K562 (cell line): ENCODE data around the gene DLL4. TPM values are rescaled to one million over a fixed set of nuclear protein-coding genes. Genes with fewer than 3 reads are reported as not detected.

ENCODE experiments used
- ATAC-seq: fragments of 200-7000 bp; cut with Tn5 transposase; 3 replicates; pipeline ENCODE4 v1.9.1; 2020; ENCODE audit warnings: moderate library complexity
- BruUV-seq: library from RNA; stranded (reverse); fragments of 400-500 nt; replicated peaks from 2 replicates; lab custom pipeline; 2021; lab: Mats Ljungman, UMichigan
- CTCF ChIA-PET: fragments of 300-600 bp; formaldehyde crosslinking; extraction: SDS; loops from one replicate; lab custom pipeline; 2021; ENCODE audit warnings: low intra/inter-chr PET ratio; lab: Yijun Ruan, JAX
- POLR2A ChIA-PET: fragments of 300-600, 350-650 bp; sonication (Branson Sonifier 250); formaldehyde crosslinking; extraction: SDS; loops from one replicate; lab custom pipeline; 2021; ENCODE audit warnings: antibody characterized with exemption, inconsistent platforms; lab: Yijun Ruan, JAX
- DNase-seq, 4 experiments: peaks; one replicate each; pipeline versions ENCODE4 v3.0.0 to v3.0.0-alpha.2; 2011 to 2018; ENCODE audit warnings: low spot score in 3 of 4, mixed read lengths in 3 of 4; ENCODE audit errors: extremely low read depth in 1 of 4
- FAIRE-seq: peaks from 2 replicates; lab custom pipeline; 2011; peaks lifted over from hg19 to GRCh38; lab: Jason Lieb, UNC
- H2AFZ ChIP-seq: 2 replicates; pipeline ENCODE4 v1.6.0; 2011; ENCODE audit warnings: low read depth, low read length, control low read depth, inconsistent platforms
- H3K27ac ChIP-seq: fragments of 200-600 bp; 3 replicates; pipeline ENCODE4 v1.8.0; 2011; ENCODE audit warnings: low read depth, mild to moderate bottlenecking, control low read depth, inconsistent platforms, low read length, moderate library complexity, mixed read lengths; ENCODE audit errors: extremely low read depth
- H3K27me3 ChIP-seq, 2 experiments: fragments of 300-600 bp in 1 of 2; 2 replicates in 1 of 2; 3 replicates in 1 of 2; pipeline versions ENCODE4 v1.6.0 to v1.8.0; 2011; ENCODE audit warnings: inconsistent platforms in 2 of 2, low read length in 2 of 2, mild to moderate bottlenecking in 1 of 2, mixed read lengths in 1 of 2, moderate library complexity in 1 of 2; ENCODE audit not compliant: control insufficient read depth in 2 of 2, insufficient read depth in 2 of 2
- H3K36me3 ChIP-seq: fragments of 300-600 bp; 3 replicates; pipeline ENCODE4 v1.8.0; 2011; ENCODE audit warnings: mild to moderate bottlenecking, low read length, inconsistent platforms; ENCODE audit not compliant: control insufficient read depth, insufficient read depth
- H3K4me1 ChIP-seq, 2 experiments: fragments of 200-600 bp in 1 of 2; replicated peaks in 1 of 2; 2 replicates in 1 of 2; 3 replicates in 1 of 2; pipeline versions ENCODE4 v1.5.1 to v1.8.0; 2011; ENCODE audit warnings: inconsistent platforms in 2 of 2, low read length in 2 of 2, mild to moderate bottlenecking in 1 of 2, mixed read lengths in 1 of 2, moderate library complexity in 1 of 2; ENCODE audit not compliant: control insufficient read depth in 2 of 2, insufficient read depth in 2 of 2
- H3K4me2 ChIP-seq: 2 replicates; pipeline ENCODE4 v1.6.1; 2011; ENCODE audit warnings: low read length, control low read depth, inconsistent platforms, mixed read lengths; ENCODE audit not compliant: insufficient read depth
- H3K4me3 ChIP-seq: fragments of 200-600 bp; sonication (generic), shearing (Covaris generic); 2 replicates; pipeline ENCODE4 v1.5.1; 2016; ENCODE audit warnings: control low read depth, inconsistent platforms
- H3K79me2 ChIP-seq: fragments of 200-600 bp; 3 replicates; pipeline ENCODE4 v1.8.0; 2011; ENCODE audit warnings: low read length, inconsistent platforms; ENCODE audit not compliant: control insufficient read depth, insufficient read depth
- H3K9ac ChIP-seq, 2 experiments: 2 replicates each; pipeline versions ENCODE4 v1.6.0 to v1.6.1; 2011; ENCODE audit warnings: low read depth in 2 of 2, low read length in 2 of 2, control low read depth in 1 of 2, inconsistent platforms in 1 of 2, mild to moderate bottlenecking in 1 of 2, mixed read lengths in 1 of 2; ENCODE audit not compliant: insufficient read depth in 1 of 2
- H3K9me1 ChIP-seq: one replicate; pipeline ENCODE4 v1.6.0; 2011; ENCODE audit warnings: inconsistent platforms, mild to moderate bottlenecking, low read length, moderate library complexity; ENCODE audit not compliant: control insufficient read depth, insufficient read depth
- H3K9me3 ChIP-seq: replicated peaks from 2 replicates; pipeline ENCODE4 v1.5.1; 2011; ENCODE audit warnings: low read depth, low read length, inconsistent platforms; ENCODE audit not compliant: control insufficient read depth, insufficient read depth
- H4K20me1 ChIP-seq: replicated peaks from 2 replicates; pipeline ENCODE4 v1.6.1; 2011; ENCODE audit warnings: low read length, inconsistent platforms, mixed read lengths; ENCODE audit not compliant: control insufficient read depth, insufficient read depth
- BACH1 ChIP-seq: fragments of 200-800 bp; sonication (Bioruptor generic); IDR thresholded peaks from 2 replicates; pipeline ENCODE4 v1.6.1; 2016; ENCODE audit warnings: missing genetic modification characterization, missing compliant biosample characterization
- CEBPG ChIP-seq, 3 experiments: fragments of 200-800 bp in 1 of 3; sonication (Bioruptor generic) in 1 of 3; sonication (generic) in 1 of 3; formaldehyde crosslinking in 1 of 3; IDR thresholded peaks in 2 of 3; conservative IDR thresholded peaks in 1 of 3; 2 replicates each; pipeline versions ENCODE4 v1.6.1 to v1.8.0; 2016 to 2022; ENCODE audit warnings: missing compliant biosample characterization in 2 of 3, missing genetic modification characterization in 2 of 3, mild to moderate bottlenecking in 1 of 3, missing genetic modification reagents in 1 of 3
- MBD2 ChIP-seq: sonication (generic); IDR thresholded peaks from 2 replicates; pipeline ENCODE4 v1.6.1; 2016; ENCODE audit warnings: low read depth, borderline replicate concordance
- POLR2G ChIP-seq: fragments of 200-400 bp; formaldehyde crosslinking; IDR thresholded peaks from 2 replicates; pipeline ENCODE4 v1.6.1; 2017; ENCODE audit warnings: low read depth, mild to moderate bottlenecking, antibody characterized with exemption, low read length, moderate library complexity
- ZBTB33 ChIP-seq: sonication (generic); formaldehyde crosslinking; IDR thresholded peaks from 2 replicates; pipeline ENCODE4 v1.8.1; 2023; ENCODE audit warnings: mild to moderate bottlenecking, missing genetic modification reagents
- ZBTB7A ChIP-seq: IDR thresholded peaks from 2 replicates; pipeline ENCODE4 v1.6.1; 2011; ENCODE audit warnings: low read depth, mild to moderate bottlenecking, low read length, moderate library complexity, borderline replicate concordance; ENCODE audit not compliant: control insufficient read depth
- ZNF512 ChIP-seq: IDR thresholded peaks from 2 replicates; pipeline ENCODE4 v1.6.1; 2016; ENCODE audit warnings: missing genetic modification characterization, missing compliant biosample characterization
- WGBS: fragments of 100-300 bp; shearing (Covaris generic); methylation state at CpG from one replicate; pipeline ENCODE4 v1.1.6; 2016; ENCODE audit warnings: low coverage, mixed read lengths; ENCODE audit not compliant: insufficient coverage; ENCODE audit errors: missing lambda C conversion rate; 5-methylcytosine and 5-hydroxymethylcytosine counted together
- in situ Hi-C: fragments of 300-500 bp; cut with MboI; formaldehyde crosslinking; loops from 4 replicates; pipeline ENCODE4 v1.15.0; 2018; ENCODE audit warnings: inconsistent platforms, mixed read lengths
- intact Hi-C: fragments of 100-400 bp; cut with micrococcal nuclease; formaldehyde crosslinking; loops from 2 replicates; pipeline ENCODE4 v1.14.2; 2022
- polyA plus RNA-seq, 8 experiments: library from polyadenylated mRNA; depleted of rRNA in 4 of 8; stranded (reverse) in 5 of 8; unstranded in 3 of 8; fragments of >200 nt; fragmentation: Nextera tagmentation in 2 of 8; fragmentation: Illumina TruSeq in 1 of 8; extraction: Ambion mirVana in 2 of 8; extraction: Trizol in 1 of 8; gene quantifications; 2 replicates each; pipeline versions ENCODE4 v1.2.1 to v1.2.3, GENCODE V29; 2011 to 2014; ENCODE audit warnings: inconsistent platforms in 1 of 8, missing spikeins in 1 of 8
- total RNA-seq, 7 experiments: library from RNA; depleted of rRNA in 6 of 7; stranded (reverse); fragments of >200 nt in 6 of 7; fragmentation: Illumina TruSeq in 2 of 7; extraction: Trizol in 2 of 7; gene quantifications; 2 replicates each; pipeline versions ENCODE4 v1.2.1 to v1.2.3, GENCODE V29; 2011 to 2021; ENCODE audit warnings: low replicate concordance in 1 of 7

DLL4 gene
- total and polyA plus RNA-seq, 9 of the 15 experiments (the other 6 are each of a cell fraction or from before 2014, with no cell fraction given): 0.04 to 1.1 (median 0.41) TPM; not detected in 1

GRCh38 chr15:40959331-40960141 is 30.4 kb downstream of the DLL4 start:
- BruUV-seq: no TSS peak
- Histone ChIP-seq H3K79me2 (no peaks in the 10 kb centered on the region), H3K9me1 (peaks cover 2% of the 10 kb centered on the region), H3K27me3 (no peaks in the 10 kb centered on the region), H3K4me3 (no peak overlapping the region), H4K20me1 (peaks cover 5% of the 10 kb centered on the region; the same call in 1 of the 2 replicates), H3K4me1 (peaks cover 7 to 30% of the 10 kb centered on the region in 2 experiments; a peak in 4 of 5 replicates), H3K9ac (peak overlapping the region in 1 of 2 experiments; percentile 55; a peak in 1 of 4 replicates), H3K27ac (no peak overlapping the region), H3K9me3 (no peaks in the 10 kb centered on the region), H3K36me3 (no peaks in the 10 kb centered on the region), H3K4me2 (no peak overlapping the region), H2AFZ (peak overlapping the region; percentile 62; the same call in 1 of the 2 replicates)
- 37% methylated on average over 22 of the region's 22 CpGs for WGBS
- ChIA-PET POLR2A (interaction anchor here (0.6 to 1.0 kb wide), 2 partner anchors 13 to 74 kb away, joined by 3 to 4 read pairs; no protein-coding TSS in a partner anchor), CTCF (no interaction called here)
- intact Hi-C loops (no loop called here), in situ Hi-C loops (no loop called here)
- FAIRE-seq: no peak
- no peak for DNase-seq
- TF ChIP-seq ZNF512 (tag): no peak
- no peak for TF ChIP-seq MBD2
- TF ChIP-seq POLR2G: peak; percentile 29; the same call in 1 of the 2 replicates
- TF ChIP-seq ZBTB33 (CRISPR knock-in tag): peak; percentile 75; the same call in 1 of the 2 replicates
- TF ChIP-seq BACH1 (tag): no peak
- TF ChIP-seq ZBTB7A: no peak
- no peak for TF ChIP-seq CEBPG (CRISPR knock-in tag; IDR thresholded peaks at IDR 0.05)
- TF ChIP-seq CEBPG (tag; conservative IDR thresholded peaks at IDR 0.05 in 1 of 2, IDR thresholded peaks at IDR 0.05 in 1 of 2): no peak
- no peak for ATAC-seq
